HS-5 (cell line): ENCODE data around the gene SYTL3.

ENCODE experiments used
- DNase-seq: peaks from one replicate; pipeline ENCODE4 v3.0.0-alpha.2; 2012; ENCODE audit warnings: low read depth

The SYTL3 gene

GRCh38 chr6:158793432-158793831, 143.6 kb downstream of the SYTL3 start:
- no peak for DNase-seq

- DNase-seq: no peak
These were observed 145.7 kb downstream of the SYTL3 start for GRCh38 chr6:158795516-158795915.

- no peak for DNase-seq
These were observed 146.5 kb downstream of the SYTL3 start for GRCh38 chr6:158796353-158796752.

- no peak for DNase-seq
These were observed 147.8 kb downstream of the SYTL3 start for GRCh38 chr6:158797331-158798310.

GRCh38 chr6:158798311-158798710, 148.5 kb downstream of the SYTL3 start:
- DNase-seq: no peak

GRCh38 chr6:158799051-158799792, 149.4 kb downstream of the SYTL3 start:
- DNase-seq: no peak

- no peak for DNase-seq
These were observed 151.9 kb downstream of the SYTL3 start for GRCh38 chr6:158801655-158802294.

- no peak for DNase-seq
These were observed 153.9 kb downstream of the SYTL3 start for GRCh38 chr6:158803733-158804143.

- no peak for DNase-seq
These were observed 154.4 kb downstream of the SYTL3 start for GRCh38 chr6:158804207-158804606.

GRCh38 chr6:158805698-158806377, 156.0 kb downstream of the SYTL3 start:
- DNase-seq: no peak

- no peak for DNase-seq
These were observed 157.9 kb downstream of the SYTL3 start for GRCh38 chr6:158807515-158808441.

GRCh38 chr6:158808442-158808833, 158.6 kb downstream of the SYTL3 start:
- no peak for DNase-seq

- no peak for DNase-seq
These were observed 159.3 kb downstream of the SYTL3 start for GRCh38 chr6:158808941-158809678.

GRCh38 chr6:158810155-158811095, 160.6 kb downstream of the SYTL3 start:
- DNase-seq: no peak

- DNase-seq: no peak
These were observed 162.8 kb downstream of the SYTL3 start for GRCh38 chr6:158812611-158813010.

GRCh38 chr6:158813032-158813431, 163.2 kb downstream of the SYTL3 start:
- DNase-seq: no peak
